ENCODE results near the gene RRN3.
"Not testable (repeated sequence)": the region's sequence is repeated elsewhere in the genome, so short reads cannot be mapped to it uniquely, and the experiment has no call there.

Gene RRN3

DNA sequence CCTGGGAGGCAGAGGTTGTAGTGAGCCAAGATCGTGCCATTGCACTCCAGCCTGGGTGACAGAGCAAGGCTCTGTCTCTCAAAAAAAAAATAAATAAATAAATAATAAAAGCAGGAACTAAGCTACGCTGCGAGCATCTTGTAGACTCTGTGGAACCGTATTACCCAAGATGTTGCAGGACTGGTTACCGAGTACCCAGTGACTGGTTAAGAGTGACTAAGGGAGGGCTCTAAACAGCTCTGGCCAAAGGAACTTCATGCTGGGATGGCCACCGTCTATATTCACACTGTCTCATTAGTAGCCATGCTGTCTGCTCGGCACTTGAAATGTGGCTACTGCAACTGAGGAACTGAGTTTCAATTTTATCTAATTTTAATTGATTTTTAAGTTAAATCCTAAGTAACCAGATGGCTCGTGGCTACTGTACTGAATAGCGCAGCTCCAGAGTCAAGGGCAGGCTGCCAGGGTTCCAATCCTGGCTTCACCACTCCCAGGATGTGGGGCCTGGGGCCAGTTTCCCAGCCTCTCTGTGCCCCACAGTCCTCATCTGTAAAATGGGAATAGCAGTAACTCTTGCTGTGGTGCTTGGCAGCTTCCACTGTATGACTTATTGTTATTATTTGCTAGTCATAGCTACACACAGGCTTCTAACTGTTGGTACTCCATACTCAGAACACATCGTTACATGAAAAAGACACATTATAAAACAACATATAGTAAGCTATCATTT is 41.2 kb downstream of the RRN3 start:
- no peak for DNase-seq (ENCODE audit: low read depth in 1 of 2, low spot score in 1 of 2)

DNA sequence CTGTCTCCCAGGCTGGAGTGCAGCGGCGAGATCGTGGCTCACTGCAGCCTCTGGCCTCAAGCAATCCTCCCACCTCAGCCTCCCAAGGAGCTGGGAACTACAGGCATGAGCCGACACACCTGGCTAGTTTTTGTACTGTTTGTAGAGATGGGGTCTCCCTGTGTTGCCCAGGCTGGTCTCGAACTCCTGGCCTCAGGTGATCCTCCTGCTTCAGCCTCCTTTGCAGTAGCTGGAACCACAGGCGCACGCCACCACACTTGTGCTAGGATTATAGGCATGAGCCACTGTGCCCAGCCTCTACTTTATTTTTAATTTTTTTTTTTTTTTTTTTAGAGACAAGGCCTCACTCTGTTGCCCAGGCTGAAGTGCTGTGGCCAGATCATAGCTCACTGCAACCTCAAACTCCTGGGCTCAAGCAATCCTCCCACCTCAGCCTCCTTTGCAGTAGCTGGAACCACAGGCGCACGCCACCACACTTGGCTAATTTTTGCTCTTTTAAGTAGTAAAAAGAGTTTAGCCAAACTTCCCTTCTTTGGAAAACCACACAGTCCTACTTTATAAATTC is 42.6 kb downstream of the RRN3 start:
- no peak for DNase-seq (ENCODE audit: low read depth in 1 of 2, low spot score in 1 of 2)

DNA sequence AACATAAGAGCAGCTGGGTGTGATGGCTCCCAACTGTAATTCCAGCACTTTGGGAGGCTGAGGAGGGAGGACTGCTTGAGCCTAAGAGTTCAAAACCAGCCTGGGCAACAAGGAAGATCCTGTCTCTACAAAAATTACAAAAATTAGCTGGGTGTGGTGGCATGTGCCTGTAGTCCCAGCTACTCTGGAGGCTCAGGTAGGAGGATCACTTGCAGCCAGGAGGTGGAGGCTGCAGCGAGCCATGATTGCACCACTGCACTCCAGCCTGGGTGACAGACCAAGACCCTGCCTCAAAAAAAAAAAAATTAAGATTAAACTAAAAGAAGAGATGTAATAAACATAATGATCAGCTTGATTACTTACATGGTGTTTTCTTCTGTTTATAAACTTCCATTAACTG is 43.6 kb downstream of the RRN3 start:
- not testable (repeated sequence) for DNase-seq (ENCODE audit: low read depth in 1 of 2, low spot score in 1 of 2)

DNA sequence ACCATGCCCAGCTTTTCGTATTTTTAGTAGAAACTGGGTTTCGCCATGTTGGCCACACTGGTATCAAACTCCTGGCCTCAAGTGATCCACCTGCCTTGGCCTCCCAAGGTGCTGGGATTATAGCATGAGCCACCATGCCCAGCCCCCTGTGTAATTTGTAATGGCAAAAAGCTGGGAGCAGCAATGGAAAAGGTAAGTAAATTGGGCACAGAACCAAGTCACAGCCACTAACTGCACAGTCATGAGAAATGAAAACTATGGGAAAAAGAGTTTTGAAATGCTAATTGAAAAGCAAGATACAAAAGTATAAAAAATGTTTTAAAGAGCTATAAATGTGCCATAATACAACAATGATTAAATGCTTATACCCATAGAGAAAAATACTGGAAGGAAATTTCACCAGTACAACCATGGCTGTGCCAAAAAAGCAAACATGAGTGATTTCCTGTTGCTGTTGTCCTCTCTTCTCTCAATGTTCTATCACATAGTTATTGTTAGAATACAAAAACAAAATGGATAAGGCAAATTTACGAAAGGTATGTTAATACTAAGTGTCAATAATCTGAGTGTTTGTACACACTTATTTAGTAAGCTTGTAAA is 44.4 kb downstream of the RRN3 start:
- DNase-seq (ENCODE audit: low read depth in 1 of 2, low spot score in 1 of 2) = no peak

DNA sequence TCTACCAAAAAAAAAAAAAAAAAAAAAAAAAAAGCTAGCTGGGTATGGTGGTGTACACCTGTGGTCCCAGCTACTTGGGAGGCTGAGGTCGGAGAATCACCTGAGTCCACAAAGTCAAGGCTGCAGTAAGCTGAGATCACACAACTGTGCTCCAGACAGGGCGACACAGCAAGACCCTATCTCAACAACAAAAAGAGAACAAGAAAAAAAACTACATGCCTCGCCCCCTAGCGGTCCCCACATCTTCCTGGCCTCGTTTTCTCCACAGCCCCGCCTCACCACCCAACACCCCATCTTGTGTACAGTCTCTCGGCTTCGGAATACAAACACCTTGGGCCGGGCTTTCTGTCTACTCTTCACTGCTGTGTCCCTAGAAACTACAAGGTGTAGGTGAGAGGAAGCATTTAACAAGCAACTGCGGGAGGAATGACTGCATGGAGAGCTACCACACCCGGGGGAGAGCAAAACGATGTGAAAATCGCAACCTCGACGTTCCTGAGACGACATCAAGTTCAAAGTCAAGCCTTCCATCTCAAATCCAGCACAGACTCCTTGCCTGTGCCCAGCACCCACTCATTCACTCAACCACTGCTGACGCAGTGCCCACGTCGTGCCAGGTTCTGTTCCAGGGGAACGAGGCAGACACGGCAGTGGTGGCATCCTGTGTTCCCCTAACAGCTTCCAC is 47.2 kb downstream of the RRN3 start:
- DNase-seq (ENCODE audit: low read depth in 1 of 2, low spot score in 1 of 2) = no peak

DNA sequence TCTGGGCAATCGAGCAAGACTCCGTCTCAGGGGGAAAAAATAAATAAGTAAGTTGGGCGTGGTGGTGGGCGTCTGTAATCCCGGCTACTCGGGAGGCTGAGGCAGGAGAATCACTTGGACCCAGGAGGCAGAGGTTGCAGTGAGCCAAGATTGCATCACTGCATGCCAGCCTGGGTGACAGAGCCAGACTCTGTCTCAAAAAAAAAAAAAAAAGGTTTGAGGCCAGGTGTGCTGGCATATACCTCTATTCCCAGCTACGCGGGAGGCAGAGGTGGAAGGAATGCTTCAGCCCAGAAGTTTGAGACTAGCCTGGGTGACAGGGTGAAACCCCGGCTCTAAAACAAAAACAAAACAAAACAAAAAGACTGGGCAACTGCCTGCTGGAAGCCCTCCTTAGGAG is 48.8 kb downstream of the RRN3 start:
- not testable (repeated sequence) for DNase-seq (ENCODE audit: low read depth in 1 of 2, low spot score in 1 of 2)

DNA sequence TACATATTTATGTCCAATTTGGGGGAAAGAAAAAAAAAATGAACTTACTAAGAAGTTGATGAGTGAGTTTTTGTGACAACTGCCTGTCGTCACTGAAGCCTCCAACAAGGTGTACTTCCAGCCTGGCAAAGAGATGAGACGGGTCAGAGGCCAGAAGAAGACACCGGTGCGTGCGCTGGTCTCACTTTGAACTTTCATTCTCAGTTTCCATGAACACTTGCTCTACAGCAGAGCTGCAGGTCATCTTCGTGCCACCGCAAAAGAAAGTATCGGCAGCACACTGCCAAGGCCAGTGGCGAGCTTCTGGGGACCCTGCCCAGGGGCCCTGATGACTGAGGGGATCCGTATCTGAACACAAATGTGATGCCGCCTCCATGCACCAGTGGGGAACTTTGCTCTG is 49.8 kb downstream of the RRN3 start:
- no peak for DNase-seq (ENCODE audit: low read depth in 1 of 2, low spot score in 1 of 2)

DNA sequence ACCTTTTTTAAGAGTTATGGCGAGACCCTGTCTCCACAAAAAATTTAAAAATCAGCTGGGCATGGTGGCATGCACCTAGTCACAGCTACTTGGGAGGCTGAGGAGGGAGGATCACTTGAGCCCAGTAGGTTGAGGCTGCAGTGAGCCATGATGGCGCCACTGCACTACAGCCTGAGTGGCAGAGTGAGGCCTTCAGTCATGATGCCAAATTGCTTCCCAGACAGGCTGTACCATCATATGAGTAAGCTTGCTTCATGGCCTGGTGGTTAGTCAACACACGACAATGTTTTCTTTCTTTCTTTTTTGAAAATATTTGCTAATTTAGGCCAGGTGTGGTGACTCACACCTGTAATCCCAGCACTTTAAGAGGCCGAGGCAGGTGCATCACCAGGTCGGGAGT is 50.7 kb downstream of the RRN3 start:
- no peak for DNase-seq (ENCODE audit: low read depth in 1 of 2, low spot score in 1 of 2)

DNA sequence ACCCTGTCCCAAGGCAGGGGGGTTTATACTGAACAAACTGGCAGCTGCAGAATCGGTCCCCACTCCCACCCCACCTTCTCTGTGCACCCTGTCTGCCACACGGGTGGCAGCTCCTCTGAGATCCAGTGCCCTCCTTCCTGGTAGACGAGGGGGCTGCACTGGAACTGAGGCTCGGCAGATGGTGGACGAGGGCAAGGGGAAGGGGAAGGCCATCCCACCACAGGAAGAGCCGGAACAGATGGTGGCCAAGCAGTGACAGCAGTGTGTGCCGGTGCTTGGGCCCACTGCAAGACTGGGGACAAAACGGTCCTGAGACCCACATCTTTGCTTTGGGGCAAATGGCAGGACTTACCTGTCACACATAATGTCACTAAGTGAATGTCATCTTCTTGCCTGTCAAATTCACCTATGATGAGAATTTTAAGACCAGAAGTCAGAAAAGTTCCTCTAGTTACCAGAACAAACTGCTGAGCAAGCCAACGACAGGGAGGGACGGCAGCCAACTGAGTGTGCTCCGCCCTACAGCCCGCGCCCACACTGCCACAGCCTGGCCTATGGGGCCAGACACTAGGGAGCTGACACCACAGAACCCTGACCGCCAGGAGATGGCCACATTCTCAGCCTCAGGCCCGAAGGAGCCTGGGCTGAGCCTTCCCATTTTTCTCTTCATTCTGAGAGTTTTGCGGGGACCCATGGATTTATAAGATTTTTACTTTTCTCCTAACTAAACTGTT is 52.6 kb downstream of the RRN3 start:
- no peak for DNase-seq (ENCODE audit: low read depth in 1 of 2, low spot score in 1 of 2)

DNA sequence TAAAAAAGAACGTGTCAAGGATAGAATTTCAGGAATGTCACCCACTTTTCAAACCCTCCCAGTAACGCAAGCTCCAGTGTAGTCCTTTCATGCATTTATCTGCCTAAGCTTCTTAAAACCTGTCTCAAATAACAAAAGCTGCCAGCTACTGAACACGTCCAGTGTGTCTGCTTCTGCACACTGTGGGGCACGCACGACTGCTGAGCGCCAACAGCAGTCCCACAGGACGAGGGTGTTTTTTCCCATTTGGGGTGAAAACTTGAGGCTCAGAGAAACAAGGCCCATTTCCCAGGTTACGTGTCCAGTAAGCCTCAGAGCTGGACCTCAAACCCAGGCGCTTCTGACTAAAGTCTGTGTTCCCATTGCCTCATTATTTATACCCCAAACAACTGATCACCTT is 55.4 kb downstream of the RRN3 start:
- no peak for DNase-seq (ENCODE audit: low read depth in 1 of 2, low spot score in 1 of 2)

DNA sequence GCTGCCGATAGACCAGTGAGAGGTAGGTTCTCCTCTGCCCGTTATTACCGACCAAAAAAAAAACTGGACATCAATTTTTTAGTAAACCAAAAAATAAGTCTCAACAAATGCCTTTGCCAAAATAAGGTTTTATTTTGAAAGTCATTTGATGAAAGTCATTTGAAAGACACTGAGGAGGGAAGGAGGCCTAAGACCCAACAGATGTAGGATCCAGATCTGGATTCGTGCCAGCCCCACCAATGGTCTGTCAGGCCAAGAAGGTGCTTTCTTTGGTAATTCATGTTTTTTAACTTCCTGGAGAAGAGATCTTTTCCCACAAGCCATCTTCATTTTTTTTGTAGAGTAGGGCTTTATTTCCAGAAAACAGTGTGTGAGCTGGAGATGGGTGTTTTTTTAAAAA is 56.3 kb downstream of the RRN3 start:
- DNase-seq (ENCODE audit: low read depth in 1 of 2, low spot score in 1 of 2) = no peak

DNA sequence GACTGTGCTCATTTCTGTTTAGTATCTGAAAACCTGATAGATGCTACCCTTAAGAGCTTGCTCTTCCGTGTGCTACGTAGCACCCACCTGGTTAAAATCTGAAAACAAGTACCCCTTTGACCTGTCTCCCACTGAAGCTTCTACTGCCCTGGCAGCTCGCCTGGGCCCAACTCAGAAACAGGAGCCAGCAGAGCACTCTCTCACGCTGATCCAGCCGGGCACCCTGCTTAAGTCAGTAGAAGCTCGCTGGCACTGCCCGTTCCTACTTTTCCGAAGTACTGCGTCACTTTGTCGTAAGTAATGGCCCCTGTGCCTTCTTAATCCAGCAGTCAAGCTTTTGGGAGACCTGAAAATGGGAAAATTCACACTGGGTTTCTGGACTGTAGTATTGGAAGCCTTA is 57.1 kb downstream of the RRN3 start:
- DNase-seq (ENCODE audit: low read depth in 1 of 2, low spot score in 1 of 2) = no peak

DNA sequence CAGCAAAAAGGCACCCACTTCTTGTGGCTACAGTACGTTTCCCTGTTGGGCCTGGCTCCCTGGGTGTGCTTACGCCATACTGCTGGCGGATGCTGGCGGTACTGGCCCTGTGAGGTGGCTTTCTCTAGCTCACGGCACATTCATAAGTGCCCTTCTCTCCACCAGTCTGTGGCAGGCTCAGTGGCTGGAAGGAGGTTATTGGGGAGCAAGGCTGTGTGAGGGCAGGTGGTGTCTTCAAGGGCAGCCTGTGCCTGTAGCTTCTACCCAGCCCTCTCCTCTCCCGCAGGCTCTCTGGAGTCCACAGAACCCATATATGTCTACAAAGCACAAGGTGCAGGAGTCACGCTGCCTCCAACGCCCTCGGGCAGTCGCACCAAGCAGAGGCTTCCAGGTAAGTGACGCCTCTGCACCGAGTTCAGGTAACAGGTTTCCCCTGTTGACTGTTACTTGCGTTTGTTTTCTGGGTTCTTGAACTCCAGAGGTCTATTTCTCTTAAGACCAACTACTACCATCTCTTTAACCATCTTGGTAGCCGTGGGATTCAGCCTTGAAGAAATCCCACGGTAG is 58.8 kb downstream of the RRN3 start:
- no peak for DNase-seq (ENCODE audit: low read depth in 1 of 2, low spot score in 1 of 2)

DNA sequence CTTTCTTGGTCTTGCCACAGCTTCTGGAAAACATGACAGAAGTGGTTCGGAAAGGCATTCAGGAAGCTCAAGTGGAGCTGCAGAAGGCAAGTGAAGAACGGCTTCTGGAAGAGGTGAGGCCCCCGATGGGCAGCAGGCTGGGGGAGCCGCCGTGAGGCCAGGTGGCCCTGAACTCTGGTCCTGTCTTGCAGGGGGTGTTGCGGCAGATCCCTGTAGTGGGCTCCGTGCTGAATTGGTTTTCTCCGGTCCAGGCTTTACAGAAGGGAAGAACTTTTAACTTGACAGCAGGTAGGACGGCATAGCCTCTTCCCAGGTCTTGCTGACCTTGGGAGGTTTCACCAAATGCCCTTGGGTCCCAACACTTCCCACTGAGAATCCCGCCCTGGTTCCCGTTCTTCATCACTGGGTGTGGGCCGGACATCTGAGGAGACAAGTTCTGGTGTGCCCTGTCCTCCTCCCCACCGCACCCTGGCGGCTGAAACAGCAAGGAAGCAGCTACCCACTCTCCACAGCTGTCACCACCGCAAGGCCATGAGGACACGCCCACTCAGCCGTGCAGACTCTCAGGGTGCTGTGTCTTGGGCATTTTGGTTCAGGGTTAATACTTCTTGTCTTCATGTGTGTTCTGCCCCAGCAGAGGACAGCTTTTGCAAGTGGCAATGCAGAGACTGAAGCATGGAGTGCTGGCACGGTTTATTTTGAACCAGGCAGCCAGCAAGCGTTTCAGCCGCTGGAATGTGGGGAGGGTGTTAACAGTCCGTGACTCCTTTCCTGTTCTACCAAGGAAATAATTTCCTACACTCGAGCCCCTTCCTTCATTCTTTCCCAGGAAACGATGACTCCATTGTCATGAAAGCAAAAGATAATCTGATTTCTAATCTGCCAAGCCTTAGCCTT is 59.6 kb downstream of the RRN3 start:
- DNase-seq (ENCODE audit: low read depth in 1 of 2, low spot score in 1 of 2) = no peak

DNA sequence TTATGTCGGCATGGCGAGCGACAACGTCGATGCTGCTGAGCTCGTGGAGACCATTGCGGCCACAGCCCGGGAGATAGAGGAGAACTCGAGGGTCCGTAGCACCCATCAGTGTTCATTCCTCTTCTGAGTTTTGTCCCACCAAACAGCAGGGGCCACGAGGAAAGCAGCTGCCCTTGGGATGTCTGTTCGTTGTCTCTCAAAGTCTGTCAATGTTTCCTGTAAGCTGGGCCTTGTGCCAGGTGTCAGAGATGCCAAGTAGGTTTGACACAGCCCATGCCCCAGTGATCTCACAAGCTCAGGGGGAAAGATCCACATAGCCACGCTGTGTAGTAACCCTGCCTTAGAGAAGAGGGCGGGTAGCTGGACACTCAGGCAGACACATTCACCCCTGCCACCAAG is 60.8 kb downstream of the RRN3 start:
- no peak for DNase-seq (ENCODE audit: low read depth in 1 of 2, low spot score in 1 of 2)

DNA sequence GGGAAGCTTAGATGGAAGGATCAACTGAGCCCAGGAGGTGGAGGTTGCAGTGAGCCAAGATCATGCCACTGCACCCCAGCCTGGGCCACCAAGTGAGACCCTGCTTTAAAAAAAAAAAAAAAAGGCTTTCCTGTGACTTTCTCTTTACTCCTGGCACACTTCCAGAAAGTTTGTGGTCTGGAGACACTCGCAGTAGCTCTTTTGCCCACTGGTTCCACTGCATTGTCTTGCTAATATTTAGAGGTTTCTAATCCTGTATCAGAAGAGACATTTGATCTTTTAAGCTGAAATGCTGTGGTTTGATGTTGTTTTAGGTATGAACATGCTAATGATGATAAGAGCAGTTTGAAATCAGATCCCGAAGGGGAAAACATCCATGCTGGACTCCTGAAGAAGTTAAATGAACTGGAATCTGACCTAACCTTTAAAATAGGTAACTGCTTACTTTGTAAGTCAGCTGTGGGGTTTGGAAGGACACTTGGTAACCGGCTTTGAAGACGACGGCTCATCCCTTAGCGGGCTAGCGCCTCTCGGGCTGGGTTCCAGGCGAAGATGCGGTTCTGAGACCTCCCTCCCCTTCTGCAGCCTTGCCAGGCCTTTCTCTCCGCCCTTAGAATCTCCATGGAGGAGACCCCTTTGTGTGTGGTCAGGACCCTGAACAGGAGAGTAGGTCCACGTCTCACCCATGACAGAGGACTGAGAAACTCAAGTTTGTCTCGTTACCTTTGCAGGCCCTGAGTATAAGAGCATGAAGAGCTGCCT is 61.3 kb downstream of the RRN3 start:
- DNase-seq (ENCODE audit: low read depth in 1 of 2, low spot score in 1 of 2) = no peak

DNA sequence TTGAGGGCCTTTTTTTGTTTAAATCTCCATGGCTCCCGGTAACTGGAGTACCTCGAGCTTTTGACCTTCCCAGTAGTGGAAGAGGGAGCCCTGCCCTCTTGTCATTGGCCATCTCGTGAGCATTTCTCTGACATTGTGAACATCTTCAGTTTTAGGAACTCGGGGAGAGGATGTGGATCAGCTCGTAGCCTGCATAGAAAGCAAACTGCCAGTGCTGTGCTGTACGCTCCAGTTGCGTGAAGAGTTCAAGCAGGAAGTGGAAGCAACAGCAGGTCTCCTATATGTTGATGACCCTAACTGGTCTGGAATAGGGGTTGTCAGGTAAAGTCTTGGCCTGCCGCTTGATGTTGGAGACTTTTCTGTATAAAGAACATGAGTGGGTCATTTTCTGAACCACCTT is 62.5 kb downstream of the RRN3 start:
- DNase-seq (ENCODE audit: low read depth in 1 of 2, low spot score in 1 of 2) = no peak

DNA sequence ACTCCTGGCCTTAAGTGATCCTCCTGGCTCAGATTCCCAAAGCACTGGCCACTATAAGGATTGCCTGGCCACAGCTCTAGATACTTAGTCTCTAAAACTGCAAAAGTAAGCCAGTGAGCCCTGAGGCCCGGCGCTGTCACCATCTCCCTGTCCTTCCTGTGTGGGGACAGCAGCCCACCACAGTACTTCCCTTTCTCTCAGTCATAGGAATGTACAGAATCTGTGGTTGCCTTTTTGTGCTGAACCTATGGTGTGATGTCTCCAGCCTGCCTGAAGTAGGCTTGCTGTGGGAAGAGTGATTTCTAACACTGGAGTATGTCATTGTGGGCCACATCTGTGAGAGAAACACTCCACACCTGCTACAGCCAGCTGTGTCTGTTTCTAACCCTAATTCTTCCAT is 62.9 kb downstream of the RRN3 start:
- DNase-seq (ENCODE audit: low read depth in 1 of 2, low spot score in 1 of 2) = no peak

DNA sequence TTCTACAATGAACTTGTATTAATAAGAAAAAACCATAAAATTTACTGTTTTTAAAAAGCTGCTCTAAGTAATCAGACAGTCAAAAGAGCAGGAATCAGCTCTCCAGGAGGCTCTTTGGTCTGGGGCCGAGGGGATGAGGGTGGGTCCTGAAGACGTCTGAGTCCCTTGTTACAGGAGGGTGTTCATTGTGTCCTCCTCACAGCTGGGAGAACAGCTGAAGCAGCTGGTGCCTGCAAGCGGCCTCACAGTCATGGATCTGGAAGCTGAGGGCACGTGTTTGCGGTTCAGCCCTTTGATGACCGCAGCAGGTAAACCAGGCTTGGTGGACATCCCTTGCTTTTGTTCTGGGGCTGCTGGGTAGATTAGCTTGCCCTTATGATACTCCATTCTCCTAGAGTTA is 64.3 kb downstream of the RRN3 start:
- not testable (repeated sequence) for DNase-seq (ENCODE audit: low read depth in 1 of 2, low spot score in 1 of 2)

Measured in stimulated activated CD4-positive, alpha-beta T cell treated with anti-CD3 and anti-CD28 coated beads, Interleukin-15, amount 100 ng/mL, for 1 hour (primary cell).